ENCODE measurements around the gene B3GNT5.

Gene B3GNT5

DNA sequence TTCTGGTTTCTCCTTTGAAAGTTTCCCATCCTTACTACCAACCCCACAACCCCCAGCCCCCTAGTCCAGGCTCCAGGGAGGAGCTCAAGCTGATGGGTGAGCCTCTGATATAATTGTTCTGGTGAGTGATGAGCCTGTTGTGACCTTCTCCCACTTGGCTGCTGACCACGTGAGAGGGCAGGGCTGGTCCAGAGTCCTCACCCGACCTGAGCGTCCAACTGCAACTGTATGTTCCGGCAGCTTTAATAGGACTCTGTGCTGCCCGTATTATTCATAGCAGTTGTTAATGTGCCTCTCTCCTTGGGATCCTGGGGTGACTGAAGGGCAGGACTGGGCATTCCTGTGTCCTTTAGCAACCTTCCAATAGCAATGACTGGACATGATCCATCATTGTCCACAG lies 56.2 kb downstream of the B3GNT5 start:
- TF ChIP-seq JUND (IDR thresholded peaks at IDR 0.05; ENCODE audit: low read depth), result no peak
- in situ Hi-C loops (cut with HindIII; ENCODE audit: low pct_unique_long_range_greater_than_20kb, low sequenced_read_pairs), result no loop called here
- no peak for DNase-seq (ENCODE audit: low read depth in 1 of 2, low spot score in 1 of 2)

DNA sequence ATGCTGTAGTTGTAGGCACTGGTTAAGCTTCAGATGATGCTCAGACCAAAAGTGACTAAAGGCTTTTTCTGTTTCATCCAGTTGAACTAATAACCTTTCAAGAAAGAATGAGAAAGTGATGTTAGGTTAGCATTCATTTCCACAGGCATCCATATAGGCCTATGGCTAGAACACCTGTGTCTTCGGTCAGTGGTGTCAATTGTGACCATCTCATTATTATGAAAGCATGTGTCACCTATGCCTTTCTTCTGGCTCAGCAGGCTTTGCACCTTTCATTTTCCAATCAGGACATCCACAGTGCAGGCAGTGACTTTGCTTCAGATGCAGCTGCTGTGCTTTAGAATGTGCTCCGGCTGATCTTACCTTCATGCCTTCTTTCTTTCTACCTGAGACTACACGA lies 57.9 kb downstream of the B3GNT5 start:
- in situ Hi-C loops (cut with HindIII; ENCODE audit: low pct_unique_long_range_greater_than_20kb, low sequenced_read_pairs), result no loop called here
- no peak for DNase-seq (ENCODE audit: low read depth in 1 of 2, low spot score in 1 of 2)
- TF ChIP-seq JUND (IDR thresholded peaks at IDR 0.05; ENCODE audit: low read depth), result no peak

DNA sequence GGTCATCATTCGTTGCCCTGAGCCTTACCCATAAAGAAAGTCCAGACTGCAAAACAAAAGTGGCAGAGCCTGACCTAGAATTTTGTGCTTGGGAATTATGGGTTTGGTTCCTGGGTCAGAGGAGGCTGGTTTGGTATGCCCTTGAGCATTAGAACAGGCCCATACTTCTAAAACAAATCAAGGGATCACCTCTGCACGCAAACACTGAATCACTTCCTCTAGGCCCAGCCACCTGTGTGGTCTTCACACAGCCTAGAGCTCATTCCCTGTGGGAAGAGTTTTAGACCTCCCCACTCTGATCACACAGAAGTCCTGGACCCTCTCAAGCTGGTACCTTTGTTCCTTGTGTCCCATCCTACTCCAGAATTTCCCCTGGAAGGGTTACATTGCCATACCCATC lies 59.4 kb downstream of the B3GNT5 start:
- in situ Hi-C loops (cut with HindIII; ENCODE audit: low pct_unique_long_range_greater_than_20kb, low sequenced_read_pairs), result no loop called here
- TF ChIP-seq JUND (IDR thresholded peaks at IDR 0.05; ENCODE audit: low read depth), result no peak
- no peak for DNase-seq (ENCODE audit: low read depth in 1 of 2, low spot score in 1 of 2)

DNA sequence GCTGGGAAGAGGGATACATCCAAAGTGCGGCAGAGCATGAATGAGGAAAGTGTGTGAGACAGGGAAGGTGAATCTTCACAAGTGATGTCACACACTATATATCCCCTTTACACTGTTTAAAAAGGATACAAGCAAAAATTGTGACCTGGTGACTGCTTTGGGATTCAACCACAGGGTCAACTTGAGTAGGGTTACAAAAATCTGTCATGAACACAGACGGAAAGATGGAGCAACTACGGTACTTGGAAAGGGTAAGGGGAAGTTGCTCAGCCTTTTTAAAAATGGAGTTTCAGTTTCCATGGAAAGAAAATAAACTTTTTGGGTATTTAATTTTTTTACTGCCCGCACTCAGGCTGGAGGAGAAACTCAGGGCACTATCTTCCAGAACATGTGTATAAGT lies 60.3 kb downstream of the B3GNT5 start:
- no peak for TF ChIP-seq JUND (IDR thresholded peaks at IDR 0.05; ENCODE audit: low read depth)
- in situ Hi-C loops (cut with HindIII; ENCODE audit: low pct_unique_long_range_greater_than_20kb, low sequenced_read_pairs), result no loop called here
- DNase-seq (ENCODE audit: low read depth in 1 of 2, low spot score in 1 of 2), result no peak

DNA sequence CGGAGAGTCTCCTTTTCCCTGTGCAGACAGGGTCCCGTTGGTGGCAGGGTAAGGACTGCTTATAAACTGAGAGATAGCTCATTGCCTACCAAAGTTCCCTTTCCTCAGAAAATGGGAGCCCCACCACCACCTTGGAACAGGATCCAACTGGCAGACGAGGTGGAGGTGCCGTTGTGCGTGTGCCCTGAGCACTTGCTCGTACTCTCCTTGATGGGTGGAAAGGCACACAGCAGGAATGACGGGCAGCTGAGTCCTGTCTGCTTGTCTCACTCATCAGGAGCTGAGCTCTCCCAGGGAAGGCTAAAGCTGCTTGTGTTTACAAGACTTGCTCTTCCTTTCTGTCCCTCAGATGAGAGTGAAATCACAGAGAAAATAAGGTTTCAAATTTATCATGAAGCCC lies 60.7 kb downstream of the B3GNT5 start:
- in situ Hi-C loops (cut with HindIII; ENCODE audit: low pct_unique_long_range_greater_than_20kb, low sequenced_read_pairs), result no loop called here
- DNase-seq (ENCODE audit: low read depth in 1 of 2, low spot score in 1 of 2), result no peak
- TF ChIP-seq JUND (IDR thresholded peaks at IDR 0.05; ENCODE audit: low read depth), result no peak

DNA sequence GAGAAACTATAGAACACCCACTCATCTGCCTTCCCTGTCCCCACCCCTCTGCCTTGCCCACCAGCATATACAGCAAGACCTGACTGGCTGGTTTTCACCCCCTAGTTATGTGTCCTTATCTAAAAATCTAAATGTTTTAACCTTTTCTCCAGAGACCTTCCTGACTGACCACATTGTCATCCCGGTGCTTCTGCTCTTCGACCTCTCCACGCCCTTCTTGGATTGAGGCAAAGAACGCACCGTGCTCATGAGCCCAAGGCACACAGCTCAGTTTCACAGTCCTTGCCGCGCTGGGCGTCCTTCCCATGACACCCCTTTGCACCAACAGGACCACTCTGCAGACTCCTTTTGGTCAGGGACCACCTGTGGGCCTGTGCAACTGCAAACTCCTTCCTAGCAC lies 62.7 kb downstream of the B3GNT5 start:
- in situ Hi-C loops (cut with HindIII; ENCODE audit: low pct_unique_long_range_greater_than_20kb, low sequenced_read_pairs), result no loop called here
- DNase-seq (ENCODE audit: low read depth in 1 of 2, low spot score in 1 of 2), result no peak
- TF ChIP-seq JUND (IDR thresholded peaks at IDR 0.05; ENCODE audit: low read depth), result no peak

DNA sequence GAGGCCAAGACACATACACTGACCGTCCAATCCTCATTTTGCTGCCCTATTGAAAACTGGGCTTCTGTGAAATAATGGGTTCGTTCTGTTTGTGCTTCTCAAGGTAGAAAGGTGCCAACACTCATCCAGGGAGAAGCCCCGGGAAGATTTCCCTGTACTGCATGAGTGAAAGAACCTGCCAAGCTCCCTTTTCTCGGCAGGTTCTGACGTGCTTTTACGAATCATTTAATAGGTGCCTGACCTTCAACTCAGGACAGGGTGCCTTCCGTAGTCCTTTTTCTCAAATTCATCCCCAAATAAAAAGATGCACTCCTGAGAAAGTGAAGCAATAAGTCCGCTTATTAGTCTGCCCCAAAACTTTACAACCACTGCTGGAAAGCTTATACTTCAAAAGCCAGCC lies 64.2 kb downstream of the B3GNT5 start:
- in situ Hi-C loops (cut with HindIII; ENCODE audit: low pct_unique_long_range_greater_than_20kb, low sequenced_read_pairs), result no loop called here
- no peak for DNase-seq (ENCODE audit: low read depth in 1 of 2, low spot score in 1 of 2)
- TF ChIP-seq JUND (IDR thresholded peaks at IDR 0.05; ENCODE audit: low read depth), result no peak

DNA sequence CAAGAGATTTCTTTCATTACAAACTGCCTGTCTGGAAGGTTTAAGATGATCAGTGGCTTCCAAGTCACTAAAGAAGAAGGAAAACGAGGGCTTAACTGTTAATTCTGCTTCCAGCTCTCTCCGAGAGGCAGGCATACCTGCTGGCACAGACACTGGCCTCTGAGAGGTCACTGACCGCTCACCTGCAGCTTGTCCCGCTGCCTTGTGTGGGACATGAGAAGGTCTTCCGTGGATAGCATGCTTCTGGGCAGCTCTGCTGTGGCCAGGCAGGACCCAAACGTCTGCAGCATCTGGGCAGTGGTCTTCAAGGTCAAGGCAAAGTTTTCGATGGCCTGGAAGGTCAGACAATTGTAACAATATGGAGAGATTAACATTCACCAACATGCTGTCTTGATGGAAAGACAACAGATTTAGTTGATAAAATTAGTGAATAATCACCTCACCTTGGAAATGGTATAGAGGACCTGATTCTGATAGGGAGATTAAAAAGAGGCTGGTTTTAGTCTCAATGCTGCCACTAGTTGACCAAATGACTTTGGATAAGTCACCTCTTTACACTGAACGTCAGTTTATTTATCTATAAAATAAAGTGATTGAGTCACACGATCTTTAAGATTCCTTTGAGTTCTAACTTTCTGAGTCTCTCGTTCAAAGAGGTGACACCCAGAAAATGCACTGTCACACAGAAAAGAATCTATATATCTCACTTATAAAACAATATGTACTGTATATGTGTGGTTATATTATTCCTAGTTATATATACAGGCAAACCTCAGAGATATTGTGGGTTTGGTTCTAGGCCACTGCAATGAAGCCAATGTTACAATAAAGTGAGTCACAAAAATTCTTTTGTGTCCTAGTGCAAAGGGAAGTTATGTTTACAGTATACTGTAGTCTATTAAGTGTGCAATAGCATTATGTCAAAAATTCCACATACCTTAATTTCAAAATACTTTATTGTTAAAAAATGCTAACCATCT lies 65.1 kb downstream of the B3GNT5 start:
- DNase-seq (ENCODE audit: low read depth in 1 of 2, low spot score in 1 of 2), result no peak
- in situ Hi-C loops (cut with HindIII; ENCODE audit: low pct_unique_long_range_greater_than_20kb, low sequenced_read_pairs), result no loop called here
- TF ChIP-seq JUND (IDR thresholded peaks at IDR 0.05; ENCODE audit: low read depth), result no peak

DNA sequence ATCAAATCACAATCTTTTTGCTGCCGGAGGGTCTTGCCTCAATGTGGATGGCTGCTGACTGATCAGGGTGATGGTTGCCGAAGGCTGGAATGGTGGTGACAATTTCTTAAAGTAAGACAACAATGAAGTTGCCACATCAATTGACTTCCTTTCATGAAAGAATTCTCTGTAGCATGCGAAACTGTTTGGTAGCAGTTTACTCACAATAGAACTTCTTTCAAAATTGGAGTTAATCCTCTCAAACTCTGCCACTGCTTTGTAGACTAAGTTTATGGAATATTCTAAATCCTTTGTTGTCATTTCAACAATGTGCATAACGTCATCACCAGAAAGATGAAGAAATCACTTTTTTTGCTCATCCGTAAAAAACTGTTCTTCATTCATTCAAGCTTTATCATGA lies 65.8 kb downstream of the B3GNT5 start:
- TF ChIP-seq JUND (IDR thresholded peaks at IDR 0.05; ENCODE audit: low read depth), result no peak
- no peak for DNase-seq (ENCODE audit: low read depth in 1 of 2, low spot score in 1 of 2)
- in situ Hi-C loops (cut with HindIII; ENCODE audit: low pct_unique_long_range_greater_than_20kb, low sequenced_read_pairs), result no loop called here

DNA sequence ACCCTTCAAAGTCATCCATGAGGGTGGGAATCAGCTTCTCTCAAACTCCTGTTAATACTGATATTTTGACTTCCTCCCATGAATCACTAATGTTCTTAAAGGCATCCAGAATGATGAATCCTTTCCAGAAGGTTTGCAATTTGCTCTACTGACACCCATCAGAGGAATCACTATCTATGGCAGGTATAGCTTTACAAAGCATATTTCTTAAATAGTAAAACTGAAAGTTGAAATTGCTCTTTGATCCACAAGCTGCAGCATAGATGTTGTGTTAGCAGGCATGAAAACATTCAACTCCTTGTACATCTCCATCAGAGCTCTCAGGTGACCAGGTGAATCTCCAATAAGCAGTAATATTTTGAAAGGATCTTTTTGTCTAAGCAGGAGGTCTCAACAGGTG lies 66.3 kb downstream of the B3GNT5 start:
- DNase-seq (ENCODE audit: low read depth in 1 of 2, low spot score in 1 of 2), result no peak
- TF ChIP-seq JUND (IDR thresholded peaks at IDR 0.05; ENCODE audit: low read depth), result no peak
- in situ Hi-C loops (cut with HindIII; ENCODE audit: low pct_unique_long_range_greater_than_20kb, low sequenced_read_pairs), result no loop called here

Measured in T47D (cell line).